GM12874 (cell line): Measurements from ENCODE around the gene ACAP3.
A peak's percentile ranks its signal among the peaks of the same experiment; 100 is the strongest.

Source experiments
- CTCF ChIP-seq: IDR thresholded peaks from 2 replicates; pipeline ENCODE4 v1.5.1; 2011; ENCODE audit warnings: low read depth, mild to moderate bottlenecking, control low read depth, low read length, moderate library complexity; ENCODE audit not compliant: insufficient read depth

The ACAP3 gene

GRCh38 chr1:1286313-1287261, 21.1 kb downstream of the ACAP3 start:
- TF ChIP-seq CTCF = no peak

- TF ChIP-seq CTCF = no peak
These were observed 22.0 kb downstream of the ACAP3 start for GRCh38 chr1:1285611-1286311.

GRCh38 chr1:1285102-1285571, 22.6 kb downstream of the ACAP3 start:
- TF ChIP-seq CTCF = no peak

- TF ChIP-seq CTCF = no peak
These were observed 23.3 kb downstream of the ACAP3 start for GRCh38 chr1:1284221-1285101.

GRCh38 chr1:1283821-1284220, 23.9 kb downstream of the ACAP3 start:
- TF ChIP-seq CTCF = 0 out of 2 replicates have a peak, but pooled peaks have one; percentile 16

- no peak for TF ChIP-seq CTCF
These were observed 24.7 kb downstream of the ACAP3 start for GRCh38 chr1:1282998-1283397.
